H54 (cell line): Measurements from ENCODE around the gene SFTPA1.
"Not testable (repeated sequence)": the region's sequence is repeated elsewhere in the genome, so short reads cannot be mapped to it uniquely, and the experiment has no call there.

Source experiments
- DNase-seq: peaks from one replicate; pipeline ENCODE4 v3.0.0; 2011; ENCODE audit warnings: low spot score, mixed read lengths; ENCODE audit not compliant: insufficient read length
- FAIRE-seq: peaks from 3 replicates; lab custom pipeline; 2011; peaks lifted over from hg19 to GRCh38; lab: Jason Lieb, UNC
- POLR2A ChIP-seq: IDR thresholded peaks from 2 replicates; pipeline ENCODE4 v1.6.1; 2011; ENCODE audit warnings: low read depth, mild to moderate bottlenecking, low read length

SFTPA1 gene

DNA sequence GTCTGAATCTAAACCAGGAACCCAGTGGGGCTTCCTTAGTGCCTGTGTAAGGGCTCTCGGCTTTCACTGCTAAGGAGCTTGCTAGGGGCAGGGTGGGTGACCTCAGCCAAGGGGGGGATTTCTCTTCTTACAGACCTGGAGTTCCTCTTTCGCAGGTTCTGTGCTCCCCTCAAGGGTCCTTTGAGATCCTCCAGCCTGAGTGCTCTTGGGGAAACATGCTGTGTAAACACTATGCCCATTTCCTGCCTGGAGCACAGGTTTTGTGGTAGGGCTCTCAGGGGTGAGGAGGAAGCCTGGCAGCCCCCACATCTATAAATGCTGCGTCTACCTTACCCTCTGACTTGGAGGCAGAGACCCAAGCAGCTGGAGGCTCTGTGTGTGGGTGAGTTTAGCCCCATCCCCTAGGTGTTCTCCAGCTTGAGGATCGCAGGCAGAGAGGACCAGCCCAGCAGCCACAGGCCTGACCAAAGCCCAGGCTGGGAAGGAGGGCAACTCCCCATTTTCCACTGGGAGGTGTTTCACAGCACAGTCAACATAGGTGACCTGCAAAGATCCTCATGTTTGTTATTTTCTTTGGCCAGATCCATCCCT is at the start of gene SFTPA1:
Gene SFTPA1 (plus strand): TSS at position 339 of the 591 bp plus-strand sequence. CDS start 887 bp downstream, outside the sequence.
- FAIRE-seq, result no peak
- TF ChIP-seq POLR2A, result no peak
- DNase-seq, result no peak

DNA sequence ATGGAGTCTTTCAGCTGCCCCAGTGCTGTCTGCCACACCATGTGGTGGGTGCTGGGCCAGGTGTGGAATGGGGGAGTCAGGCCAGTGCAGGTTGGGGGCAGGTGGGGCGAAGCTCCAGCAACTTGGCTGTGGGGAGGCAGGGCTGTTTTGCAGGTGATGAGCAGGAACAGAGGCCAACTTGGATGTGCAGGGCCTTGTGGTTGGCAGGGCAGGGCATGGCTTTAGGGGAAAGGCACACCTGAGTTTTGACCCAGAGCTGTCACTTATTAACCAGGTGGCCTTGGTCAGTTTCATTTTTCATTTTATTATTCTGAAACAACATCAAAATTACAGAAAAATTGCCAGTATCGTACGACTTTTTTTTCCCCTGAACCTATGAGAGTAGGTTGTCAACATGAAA is 49.5 kb upstream of the SFTPA1 start:
- DNase-seq (no peak), FAIRE-seq (no peak)
- TF ChIP-seq POLR2A, result no peak

DNA sequence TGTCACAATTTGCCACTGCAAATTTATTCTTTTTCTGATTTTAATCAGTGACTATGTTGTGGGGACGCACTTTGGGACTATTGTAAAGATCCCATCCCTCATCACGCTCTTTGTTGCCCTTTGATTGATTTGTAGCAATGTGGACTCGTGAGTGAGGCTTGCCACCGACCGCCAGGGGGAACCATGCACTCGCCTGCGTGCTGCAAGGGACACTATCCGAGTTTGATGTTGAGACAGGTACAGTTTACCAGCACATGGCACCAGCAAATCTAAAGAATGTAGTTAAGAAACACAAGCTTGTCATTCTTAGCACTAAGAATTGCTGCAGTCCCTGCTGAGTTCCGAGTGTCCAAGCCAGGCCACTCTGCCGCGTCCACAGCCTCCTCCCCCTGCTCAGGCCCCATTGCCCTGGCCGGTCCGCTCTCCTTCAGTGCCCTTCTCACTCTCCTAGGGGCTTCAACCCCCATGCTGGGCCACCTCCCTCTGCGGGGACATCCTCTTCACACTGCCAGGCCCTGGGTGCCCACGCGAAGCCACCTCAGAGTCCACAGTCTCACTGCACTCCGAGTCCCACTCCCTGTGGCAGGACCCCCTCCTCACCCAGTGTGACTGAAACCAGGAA is 48.5 kb upstream of the SFTPA1 start:
- FAIRE-seq (no peak), DNase-seq (peak; percentile 63)
- no peak for TF ChIP-seq POLR2A

- FAIRE-seq (no peak), DNase-seq (no peak)
- no peak for TF ChIP-seq POLR2A
Observed at GRCh38 chr10:79563426-79563825, 47.3 kb upstream of the SFTPA1 start.

DNA sequence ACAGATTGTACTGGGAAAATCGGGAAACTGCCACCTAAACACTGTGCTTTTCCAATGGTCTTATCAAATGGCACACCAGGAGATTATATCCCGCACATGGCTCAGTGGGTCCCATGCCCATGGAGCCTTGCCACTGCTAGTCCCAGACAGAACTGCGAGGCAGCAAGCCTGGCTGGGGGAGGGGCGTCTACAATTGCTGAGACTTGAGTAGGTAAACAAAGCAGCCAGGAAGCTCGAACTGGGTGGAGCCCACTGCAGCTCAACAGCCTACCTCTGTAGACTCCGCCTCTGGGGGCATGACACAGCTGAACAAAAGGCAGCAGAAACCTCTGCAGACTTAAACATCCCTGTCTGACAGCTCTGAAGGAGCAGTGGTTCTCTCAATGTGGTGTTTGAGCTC is 40.1 kb upstream of the SFTPA1 start:
- not testable (repeated sequence) for DNase-seq, FAIRE-seq

GRCh38 chr10:79579361-79579760 is 31.4 kb upstream of the SFTPA1 start:
- FAIRE-seq, result no peak
- no peak for DNase-seq
- TF ChIP-seq POLR2A, result no peak

DNA sequence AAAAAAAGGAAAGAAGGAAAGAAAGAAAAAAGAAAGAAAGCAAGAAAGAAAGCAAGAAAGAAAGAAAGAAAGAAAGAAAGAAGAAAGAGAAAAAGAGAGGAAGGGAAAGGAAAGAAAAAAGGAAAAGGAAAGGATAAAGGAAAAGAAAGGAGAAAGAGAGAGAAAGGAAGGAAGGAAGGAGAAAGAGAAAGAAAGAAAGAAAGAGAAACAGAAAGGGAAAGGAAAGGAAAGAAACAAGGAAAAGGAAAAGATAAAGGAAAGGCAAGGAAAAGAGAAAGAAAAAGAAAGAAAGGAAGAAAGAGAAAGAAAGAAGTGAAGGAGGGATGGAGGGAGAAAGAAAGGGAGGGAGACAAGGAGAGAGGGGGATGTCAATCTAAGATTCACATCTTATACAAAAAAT is 29.7 kb upstream of the SFTPA1 start:
- DNase-seq, result no peak
- TF ChIP-seq POLR2A, result no peak
- FAIRE-seq, result no peak

GRCh38 chr10:79582096-79582495 is 28.6 kb upstream of the SFTPA1 start:
- TF ChIP-seq POLR2A, result no peak
- DNase-seq, result no peak
- no peak for FAIRE-seq

- DNase-seq, FAIRE-seq: not testable (repeated sequence)
Observed at GRCh38 chr10:79582954-79583353, 27.8 kb upstream of the SFTPA1 start.

DNA sequence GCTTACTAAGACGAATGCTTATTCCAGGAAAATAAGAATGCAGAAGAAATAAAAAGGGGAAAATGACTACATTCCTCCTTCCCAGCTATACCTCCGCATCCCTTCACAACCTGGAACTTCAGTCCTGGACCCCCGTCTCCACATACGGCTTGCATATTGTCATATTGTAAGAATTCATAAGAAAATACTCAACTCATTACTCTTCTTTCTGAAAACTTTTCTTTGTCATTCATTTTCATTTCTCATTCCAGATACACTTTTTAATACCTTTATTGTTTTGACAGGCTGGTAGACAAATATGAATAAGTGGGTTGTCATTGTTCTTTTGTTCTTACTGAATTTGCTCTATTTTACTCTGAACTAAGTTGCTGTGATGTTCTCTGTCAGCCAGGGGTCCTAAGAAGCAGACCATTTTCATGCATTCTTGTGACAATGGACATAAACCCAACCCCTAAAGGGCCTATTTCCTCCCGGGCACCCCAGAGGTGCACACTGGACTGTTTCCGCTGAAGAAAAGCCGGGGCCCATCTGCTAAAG is 27.2 kb upstream of the SFTPA1 start:
- no peak for DNase-seq
- FAIRE-seq, result no peak
- no peak for TF ChIP-seq POLR2A

GRCh38 chr10:79585870-79586527 is 24.7 kb upstream of the SFTPA1 start:
- FAIRE-seq (no peak), DNase-seq (no peak)
- TF ChIP-seq POLR2A, result no peak

GRCh38 chr10:79586933-79587332 is 23.8 kb upstream of the SFTPA1 start:
- DNase-seq, result no peak

DNA sequence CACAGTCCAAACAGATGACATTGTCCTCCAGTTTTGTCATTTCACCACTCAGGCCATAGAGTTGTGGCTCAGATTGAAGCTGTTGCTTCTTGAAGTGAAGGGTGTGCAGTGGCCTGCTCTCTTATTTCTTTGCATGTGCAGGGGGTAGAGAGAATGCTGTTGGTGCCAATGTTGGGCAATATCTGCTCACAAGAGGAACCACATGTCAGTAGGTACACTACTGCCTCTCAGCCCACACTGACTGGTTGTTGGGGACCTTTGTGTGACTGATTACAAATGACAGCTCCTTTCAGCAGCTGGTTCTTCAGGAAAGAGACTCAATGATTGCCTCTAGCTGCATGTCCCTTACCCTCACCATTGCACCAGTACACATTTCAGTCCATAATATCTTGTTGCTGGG is 21.9 kb upstream of the SFTPA1 start:
- no peak for DNase-seq
- FAIRE-seq, result no peak
- TF ChIP-seq POLR2A, result no peak

More at GRCh38 chr10:79586933-79587332, 23.8 kb upstream of the SFTPA1 start:
- no peak for FAIRE-seq
- TF ChIP-seq POLR2A, result no peak

- FAIRE-seq, result no peak
- no peak for TF ChIP-seq POLR2A
Observed at GRCh38 chr10:79593377-79593776, 17.4 kb upstream of the SFTPA1 start.

DNA sequence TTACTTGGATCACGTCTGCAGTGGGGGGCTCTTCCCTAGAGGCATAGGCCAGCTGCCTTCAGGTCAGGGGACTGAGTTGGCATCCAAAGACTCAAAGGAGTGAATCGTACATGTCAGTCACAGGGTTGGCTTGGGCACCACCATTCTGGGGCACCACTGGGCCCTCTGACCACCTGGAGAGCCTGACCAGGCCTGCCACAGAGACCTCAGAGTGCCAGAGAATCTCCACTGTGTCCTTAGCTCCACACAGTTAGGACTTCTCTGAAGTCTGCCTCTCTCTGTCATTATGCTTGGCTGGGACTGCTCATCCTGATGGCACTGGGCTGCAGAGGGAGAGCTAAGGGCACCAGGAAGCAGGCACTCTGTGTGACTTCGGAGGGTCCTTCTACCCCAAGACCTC is 16.2 kb upstream of the SFTPA1 start:
- not testable (repeated sequence) for DNase-seq, FAIRE-seq

More at GRCh38 chr10:79593377-79593776, 17.4 kb upstream of the SFTPA1 start:
- no peak for DNase-seq
